SKM-1 treated with dmso at 0.1 percent for 144 hours (cell line): Measurements from ENCODE around the gene ARFIP1.
A peak's percentile ranks its signal among the peaks of the same experiment; 100 is the strongest.
"Not testable (repeated sequence)": the region's sequence is repeated elsewhere in the genome, so short reads cannot be mapped to it uniquely, and the experiment has no call there.

Experiments used
- DNase-seq: peaks from one replicate; lab custom pipeline; 2025; ENCODE audit not compliant: unreplicated experiment; lab: John Stamatoyannopoulos, UW

Gene ARFIP1

GRCh38 chr4:152779513-152780266 is at the start of gene ARFIP1, which contains the start of gene TIGD4:
Gene ARFIP1 (plus strand): TSS chr4:152779954. CDS start chr4:152829634, 49,680 bp downstream.
Gene TIGD4 (minus strand): TSS chr4:152779730. CDS start chr4:152771004, 8,726 bp downstream.
- DNase-seq, result peak; percentile 86

- no peak for DNase-seq
These were observed 47.8 kb upstream of the ARFIP1 start for GRCh38 chr4:152731997-152732396.

DNA sequence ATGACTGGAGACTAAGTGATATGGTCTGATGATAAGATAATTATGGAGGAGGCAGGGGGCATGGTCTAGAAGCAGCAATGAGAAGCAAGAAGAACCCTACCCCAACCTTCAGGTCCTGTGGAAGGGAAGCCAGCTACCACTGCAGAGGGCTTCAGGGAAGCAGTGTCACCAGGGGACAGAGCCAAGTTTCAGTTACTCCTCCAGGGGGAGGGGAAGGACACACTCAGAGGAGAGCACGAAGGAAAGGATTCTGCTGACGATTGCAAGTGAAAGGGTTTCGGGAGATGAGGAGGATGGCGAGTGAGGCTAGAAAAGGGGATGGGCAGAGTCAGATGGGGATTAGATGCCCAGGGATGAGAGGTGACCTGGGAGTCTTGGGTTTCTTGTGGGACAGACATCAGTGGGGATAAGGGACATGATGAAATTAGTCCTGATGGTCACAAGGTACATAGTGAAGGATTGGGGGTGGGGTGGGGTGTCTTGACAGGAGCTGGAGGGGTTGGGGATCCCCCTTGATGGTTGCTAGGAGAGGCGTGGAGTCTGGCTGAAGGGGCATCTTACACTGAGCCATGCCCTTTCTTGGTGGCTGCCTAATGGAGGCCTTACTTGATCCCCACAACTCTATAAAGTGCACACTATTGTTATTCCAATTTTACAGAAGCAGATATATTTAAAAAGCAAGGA is 45.6 kb upstream of the ARFIP1 start:
- no peak for DNase-seq

DNA sequence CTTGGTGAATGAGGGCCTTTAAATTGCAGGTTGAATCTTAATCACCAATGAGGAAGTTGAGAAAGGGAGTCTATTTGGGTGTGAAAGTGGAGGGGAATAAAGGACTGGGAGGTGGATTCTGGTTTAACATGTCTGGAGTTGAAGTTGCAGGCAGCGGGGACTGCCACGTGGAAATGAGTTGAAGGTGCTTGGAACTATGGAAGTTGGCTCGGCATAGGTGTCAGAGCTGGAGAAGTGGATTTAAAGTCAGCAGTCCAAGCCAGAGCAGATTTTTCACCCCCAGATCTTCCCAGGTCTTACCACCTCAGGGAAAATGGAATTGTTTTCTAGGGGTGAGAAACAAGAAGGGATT is 45.1 kb upstream of the ARFIP1 start:
- peak; percentile 40 for DNase-seq

- DNase-seq, result peak; percentile 51
These were observed 44.3 kb upstream of the ARFIP1 start for GRCh38 chr4:152735396-152735859.

GRCh38 chr4:152735906-152736305 is 43.8 kb upstream of the ARFIP1 start:
- DNase-seq, result no peak

GRCh38 chr4:152738827-152739226 is 40.9 kb upstream of the ARFIP1 start:
- no peak for DNase-seq

DNA sequence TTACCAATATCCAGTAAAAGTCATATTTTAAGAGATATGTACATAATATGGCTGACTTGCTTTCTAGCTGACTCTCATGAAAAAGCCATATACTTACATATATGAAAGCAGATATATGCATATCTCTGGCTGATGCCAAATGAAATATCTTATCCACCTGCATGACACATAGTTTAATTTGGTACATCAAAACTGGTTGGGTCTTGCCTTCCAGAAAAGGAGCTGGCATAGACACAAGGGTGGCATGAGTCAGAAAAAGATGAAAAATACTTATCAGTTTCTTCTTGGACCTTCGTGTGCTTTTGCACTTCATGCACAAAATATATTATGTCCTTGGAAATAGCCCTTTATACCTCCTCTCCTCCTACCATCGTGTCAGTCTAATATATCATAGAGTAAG is 32.3 kb upstream of the ARFIP1 start:
- DNase-seq, result no peak

- DNase-seq, result no peak
These were observed 31.1 kb upstream of the ARFIP1 start for GRCh38 chr4:152748619-152749018.

DNA sequence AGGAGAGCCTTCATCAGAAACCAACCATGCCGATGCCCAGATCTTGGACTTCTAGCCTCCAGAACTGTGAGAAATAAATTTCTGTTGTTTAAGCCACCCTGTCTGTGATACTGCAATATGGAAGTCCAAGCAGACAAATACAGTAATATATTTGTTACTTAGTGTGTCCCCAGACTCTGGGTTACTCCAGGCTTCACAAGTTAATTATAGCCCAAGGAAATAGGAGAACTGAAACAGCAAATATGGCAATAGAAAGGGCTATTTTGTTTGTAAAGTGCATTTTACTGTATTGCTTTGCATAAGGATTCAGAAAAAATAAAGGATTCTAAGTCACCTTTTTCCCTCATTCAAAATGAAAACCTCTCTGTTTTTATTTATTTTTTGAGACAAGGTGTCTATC is 16.0 kb upstream of the ARFIP1 start:
- no peak for DNase-seq

DNA sequence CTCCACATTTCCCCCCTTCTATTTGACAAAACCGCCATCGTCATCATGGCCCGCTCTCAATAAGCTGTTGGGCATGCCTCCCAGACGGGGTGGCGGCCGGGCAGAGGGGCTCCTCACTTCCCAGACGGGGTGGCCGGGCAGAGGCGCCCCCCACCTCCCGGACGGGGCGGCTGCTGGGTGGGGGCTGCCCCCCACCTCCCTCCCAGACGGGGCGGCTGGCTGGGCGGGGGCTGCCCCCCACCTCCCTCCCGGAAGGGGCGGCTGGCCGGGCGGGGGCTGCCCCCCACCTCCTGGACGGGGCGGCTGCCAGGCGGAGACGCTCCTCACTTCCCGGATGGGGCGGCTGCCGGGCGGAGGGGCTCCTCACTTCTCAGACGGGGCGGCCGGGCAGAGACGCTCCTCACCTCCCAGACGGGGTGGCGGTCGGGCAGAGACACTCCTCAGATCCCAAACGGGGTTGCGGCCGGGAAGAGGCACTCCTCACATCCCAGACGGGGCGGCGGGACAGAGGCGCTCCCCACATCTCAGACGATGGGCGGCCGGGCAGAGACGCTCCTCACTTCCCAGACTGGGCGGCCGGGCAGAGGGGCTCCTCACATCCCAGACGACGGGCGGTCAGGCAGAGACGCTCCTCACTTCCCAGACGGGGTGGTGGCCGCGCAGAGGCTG is 14.6 kb upstream of the ARFIP1 start:
- not testable (repeated sequence) for DNase-seq

GRCh38 chr4:152771741-152772533 is 7.8 kb upstream of the ARFIP1 start:
- no peak for DNase-seq

DNA sequence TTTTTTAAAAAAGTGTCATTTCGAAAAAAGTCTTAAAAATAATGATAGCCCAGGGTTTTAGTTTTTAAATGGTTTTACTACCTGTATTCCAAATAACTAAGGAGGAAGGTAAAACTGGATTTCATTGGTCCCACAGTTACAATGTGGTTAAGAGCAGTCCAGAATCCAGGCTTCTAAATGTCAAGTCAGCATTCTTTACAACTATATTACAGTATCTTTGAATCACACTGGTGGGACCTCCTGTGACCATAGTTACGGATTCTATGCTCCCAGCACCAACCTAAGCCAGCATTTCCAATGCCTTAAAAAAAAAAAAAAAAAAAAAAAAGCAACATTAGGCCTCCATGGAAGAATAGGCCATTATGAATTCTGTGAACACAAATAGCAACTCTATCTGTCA is 6.4 kb upstream of the ARFIP1 start:
- no peak for DNase-seq

DNA sequence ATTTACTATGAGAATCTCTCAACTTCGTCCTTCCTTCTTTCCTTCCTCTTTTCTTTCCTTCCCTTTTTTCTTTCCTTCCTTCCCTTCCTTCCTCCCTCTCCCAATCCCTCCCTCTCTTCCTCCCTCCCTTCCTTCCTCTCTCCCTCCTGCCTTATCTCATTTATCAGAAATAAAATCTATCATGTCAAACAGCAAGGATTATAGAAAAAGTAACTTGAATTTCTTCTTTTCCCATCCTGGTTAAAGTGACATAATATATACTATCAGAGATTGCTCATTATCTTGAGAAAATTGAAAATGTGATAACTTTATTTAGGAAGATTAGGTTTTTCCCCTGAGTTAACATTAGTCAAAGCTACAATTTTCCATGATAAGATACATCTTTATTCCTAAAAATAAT is 5.8 kb upstream of the ARFIP1 start:
- DNase-seq, result no peak

- no peak for DNase-seq
These were observed 3.4 kb upstream of the ARFIP1 start for GRCh38 chr4:152776352-152776751.

GRCh38 chr4:152777488-152777887 is 2.3 kb upstream of the ARFIP1 start:
- DNase-seq, result no peak

GRCh38 chr4:152778656-152779512 is 870 bp upstream of the ARFIP1 start:
- DNase-seq, result no peak

DNA sequence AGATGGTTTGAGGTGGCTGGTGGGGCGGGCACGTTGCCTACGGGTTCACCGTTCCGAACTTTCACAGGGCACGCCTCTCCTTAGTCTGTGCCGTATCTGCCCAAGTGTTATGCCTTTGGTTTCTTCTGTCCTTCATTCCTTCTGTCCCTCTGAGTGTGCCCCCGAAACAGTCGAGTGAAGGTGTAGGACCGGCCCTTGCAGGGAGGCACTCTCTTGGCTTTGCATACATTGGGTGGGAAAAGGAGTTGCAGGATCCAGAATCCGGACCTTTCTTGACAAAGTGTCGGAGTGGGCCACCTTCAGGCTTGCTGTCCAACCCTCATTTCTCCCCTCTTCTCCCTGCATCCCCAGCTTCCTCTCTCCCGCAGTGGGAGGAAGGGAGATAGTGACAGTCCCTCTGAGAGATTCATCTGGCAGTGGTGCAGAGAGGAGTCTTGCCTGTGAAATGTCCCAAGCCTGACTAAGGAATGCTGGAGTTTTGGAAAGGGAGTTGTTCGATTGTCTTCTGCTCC is 569 bp downstream of the ARFIP1 start:
- no peak for DNase-seq

- DNase-seq, result no peak
These were observed 5.0 kb downstream of the ARFIP1 start for GRCh38 chr4:152784490-152785350.
